ENCODE data around the gene CHRNA7.

The CHRNA7 gene
- total RNA-seq = 0 to 0.07 reads per million in 2 donors

DNA sequence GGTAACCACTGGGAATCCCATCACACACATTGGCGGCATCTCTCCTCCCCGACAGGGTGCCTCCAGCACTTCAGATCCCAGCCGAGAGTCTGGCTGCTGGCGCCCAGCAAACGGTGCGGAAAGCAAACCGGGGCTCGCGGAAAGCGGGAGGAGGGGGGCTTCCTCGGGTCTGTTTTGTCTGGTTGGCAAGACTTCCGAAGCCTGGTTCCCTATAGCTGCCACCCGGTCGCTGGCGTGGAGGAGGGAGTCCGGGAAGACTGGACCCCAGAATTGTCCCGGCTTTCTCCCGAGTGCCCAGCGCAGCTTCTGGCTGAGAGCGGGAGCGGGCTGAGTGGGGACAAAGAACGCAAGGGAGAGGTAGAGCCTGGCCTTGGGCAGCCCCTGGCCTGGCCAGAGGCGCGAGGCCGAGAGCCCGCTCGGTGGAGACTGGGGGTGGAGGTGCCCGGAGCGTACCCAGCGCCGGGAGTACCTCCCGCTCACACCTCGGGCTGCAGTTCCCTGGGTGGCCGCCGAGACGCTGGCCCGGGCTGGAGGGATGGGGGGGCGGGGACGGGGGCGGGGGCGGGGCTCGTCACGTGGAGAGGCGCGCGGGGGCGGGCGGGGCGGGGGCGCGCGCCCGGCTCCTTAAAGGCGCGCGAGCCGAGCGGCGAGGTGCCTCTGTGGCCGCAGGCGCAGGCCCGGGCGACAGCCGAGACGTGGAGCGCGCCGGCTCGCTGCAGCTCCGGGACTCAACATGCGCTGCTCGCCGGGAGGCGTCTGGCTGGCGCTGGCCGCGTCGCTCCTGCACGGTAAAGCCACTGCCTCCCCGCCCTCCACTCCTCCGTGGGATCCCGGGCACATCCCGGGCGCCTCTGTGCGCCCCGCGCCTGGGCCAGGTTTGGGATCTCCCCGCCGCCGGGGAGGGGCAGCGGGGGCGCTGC, at the start of gene CHRNA7:
Gene CHRNA7 (plus strand): TSS at position 654 of the 920 bp plus-strand sequence. CDS start 80 bp downstream, at position 734.
- peak in 1 of 5 experiments; percentile 66 for DNase-seq

DNA sequence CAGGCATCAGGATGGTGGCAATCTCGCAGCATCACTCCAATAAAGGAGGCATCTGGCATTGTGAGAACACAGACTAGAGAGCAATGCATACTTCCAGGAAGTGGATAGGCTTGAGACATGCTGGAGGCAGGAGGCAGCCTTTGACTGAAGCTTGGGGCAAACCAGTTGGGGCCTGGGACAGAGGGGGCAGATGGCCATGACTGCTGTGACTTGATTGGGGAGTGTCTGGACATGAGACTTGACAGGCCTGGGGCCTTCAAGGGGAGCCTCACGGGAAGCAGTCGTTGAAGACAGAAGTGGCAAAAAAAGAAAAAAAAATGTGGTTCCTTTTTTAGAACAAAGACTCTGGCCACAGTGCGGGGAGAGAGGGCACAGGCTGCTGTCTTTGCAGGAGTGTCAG, 44.7 kb upstream of the CHRNA7 start:
- no peak for DNase-seq

DNA sequence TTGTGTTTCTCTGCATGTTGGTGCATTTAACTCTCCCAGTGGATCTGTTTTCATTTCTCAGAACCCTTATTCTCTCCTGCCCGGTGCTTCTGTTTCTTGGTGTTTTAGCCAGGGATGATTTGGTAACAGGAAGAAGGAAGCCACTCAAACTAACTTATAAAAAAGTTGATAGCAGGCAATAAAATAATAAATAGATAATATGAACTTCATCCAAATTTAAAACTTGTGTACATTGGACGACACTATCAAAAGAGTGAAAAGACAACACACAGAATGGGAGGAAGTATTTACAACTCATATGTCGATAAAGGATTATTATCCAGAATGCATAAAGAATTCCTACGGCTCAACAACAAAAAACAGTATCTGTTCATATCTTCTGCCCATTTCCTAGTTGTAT, 37.3 kb upstream of the CHRNA7 start:
- no peak for DNase-seq

DNA sequence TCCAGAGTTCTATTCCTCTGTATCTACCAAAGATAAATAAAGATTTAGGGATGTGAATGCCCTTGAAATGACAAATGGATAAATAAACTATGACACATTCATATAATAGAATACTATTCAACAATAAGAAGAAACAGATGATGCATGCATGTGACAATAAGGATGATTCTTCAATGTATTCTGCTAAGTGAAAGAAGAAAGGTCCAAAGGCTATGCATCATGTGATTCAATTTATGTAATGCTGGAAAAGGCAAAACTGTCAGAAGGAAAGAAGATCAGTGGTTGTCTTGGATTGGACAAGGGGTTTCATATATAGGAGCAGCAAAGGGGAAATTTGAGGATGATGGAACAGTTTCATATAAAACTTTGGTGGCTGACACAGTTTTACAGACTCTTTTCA, 32.6 kb upstream of the CHRNA7 start:
- no peak for DNase-seq

DNA sequence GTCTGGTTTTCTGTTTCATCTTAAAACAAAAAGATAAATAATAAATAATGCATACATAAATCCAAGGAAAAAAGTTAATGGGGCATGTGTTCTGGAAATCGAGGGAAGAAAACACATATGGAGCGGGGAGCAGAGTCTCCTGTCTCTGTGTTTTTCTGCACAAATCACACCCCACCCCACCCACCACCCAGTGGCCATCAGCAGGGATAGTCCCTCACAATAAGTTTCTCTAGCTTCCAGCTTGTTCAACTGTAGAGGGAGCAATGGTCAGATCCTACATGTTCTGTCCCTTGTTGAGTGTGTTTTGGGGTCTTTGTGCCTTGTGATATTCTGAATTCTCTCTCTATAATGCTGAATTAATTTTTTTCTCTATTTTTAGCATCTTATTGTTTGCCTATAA, 26.8 kb upstream of the CHRNA7 start:
- DNase-seq = no peak

DNA sequence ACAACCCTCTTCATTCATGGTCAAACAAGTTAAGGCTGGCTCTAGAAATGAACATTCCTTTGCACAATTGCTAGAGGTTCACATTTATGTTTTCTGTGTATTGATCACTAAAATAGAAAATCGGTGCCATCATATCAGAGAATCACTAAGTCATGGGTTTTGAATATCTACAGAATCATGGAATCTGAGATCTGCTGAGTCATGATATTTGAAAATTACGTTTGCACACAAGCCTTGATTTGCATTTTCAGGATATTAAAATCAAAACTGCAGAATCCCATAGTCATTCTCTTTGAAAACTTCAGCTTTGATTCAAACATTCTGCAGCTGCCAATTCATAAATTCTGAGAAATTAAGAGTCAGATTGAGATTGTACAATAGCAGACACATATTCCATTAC, 26.1 kb upstream of the CHRNA7 start:
- no peak for DNase-seq

DNA sequence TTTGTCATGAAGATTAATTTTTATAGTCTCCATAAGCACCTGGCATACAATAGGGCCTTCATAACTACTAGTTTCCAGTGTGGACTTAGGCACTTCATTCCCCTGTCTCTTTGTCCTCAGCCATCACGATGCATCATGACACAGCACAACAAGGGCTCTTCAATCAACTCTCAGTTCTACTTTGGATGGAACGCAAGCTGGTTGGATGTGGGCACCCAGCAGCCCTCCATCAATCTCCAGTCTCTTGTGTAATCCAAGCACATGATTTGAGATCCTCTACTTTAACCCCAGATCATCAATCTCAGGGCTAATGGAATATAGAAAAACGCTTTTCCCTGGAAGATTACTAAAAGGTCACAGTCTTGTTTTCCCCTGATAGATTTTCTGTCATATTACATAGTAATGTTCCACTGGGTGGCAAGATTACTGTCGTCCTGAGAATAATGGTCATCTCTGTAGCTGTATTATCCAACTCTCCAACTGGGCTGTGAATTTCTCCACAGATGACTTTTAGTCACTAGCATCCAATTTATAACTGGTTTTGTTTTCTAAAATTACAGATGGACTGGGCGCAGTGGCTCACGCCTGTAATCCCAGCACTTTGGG, 22.9 kb upstream of the CHRNA7 start:
- DNase-seq = no peak

DNA sequence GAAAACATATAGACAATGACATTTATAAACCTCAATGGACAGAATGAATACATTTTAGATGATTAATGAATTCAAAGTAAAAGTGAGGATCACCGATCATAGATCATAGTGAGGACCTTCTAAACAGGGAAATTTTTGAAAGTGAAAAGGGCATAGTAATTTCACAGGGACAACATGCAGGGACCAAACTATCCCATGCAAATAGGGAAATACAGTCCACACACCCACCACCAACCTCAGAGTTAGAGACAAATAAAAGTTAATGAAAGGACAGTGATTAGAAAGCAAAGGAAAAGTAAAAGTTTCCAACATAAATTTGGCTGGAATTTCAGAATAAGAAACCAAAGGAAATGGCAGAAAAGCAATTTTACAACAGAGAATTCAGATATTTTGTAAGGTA, 15.4 kb upstream of the CHRNA7 start:
- DNase-seq = no peak

DNA sequence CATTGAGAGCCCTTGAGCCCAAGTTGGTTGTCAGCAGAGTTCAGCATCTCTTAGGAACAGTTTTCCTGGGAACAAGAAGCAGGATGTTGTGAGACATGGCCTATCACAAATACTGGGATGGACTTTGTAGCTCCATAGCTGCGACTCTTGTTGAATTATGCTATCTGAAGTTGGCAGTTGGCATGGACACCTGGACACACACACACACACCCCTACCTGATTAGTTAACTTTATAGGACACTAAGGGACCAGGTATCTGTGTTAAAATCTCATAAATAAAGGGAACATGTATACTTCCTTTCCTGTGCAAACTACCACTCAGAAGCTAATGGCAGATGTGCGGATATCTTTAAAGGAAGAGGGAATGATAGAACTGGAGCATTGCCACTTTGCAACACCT, 10.2 kb upstream of the CHRNA7 start:
- DNase-seq = no peak

DNA sequence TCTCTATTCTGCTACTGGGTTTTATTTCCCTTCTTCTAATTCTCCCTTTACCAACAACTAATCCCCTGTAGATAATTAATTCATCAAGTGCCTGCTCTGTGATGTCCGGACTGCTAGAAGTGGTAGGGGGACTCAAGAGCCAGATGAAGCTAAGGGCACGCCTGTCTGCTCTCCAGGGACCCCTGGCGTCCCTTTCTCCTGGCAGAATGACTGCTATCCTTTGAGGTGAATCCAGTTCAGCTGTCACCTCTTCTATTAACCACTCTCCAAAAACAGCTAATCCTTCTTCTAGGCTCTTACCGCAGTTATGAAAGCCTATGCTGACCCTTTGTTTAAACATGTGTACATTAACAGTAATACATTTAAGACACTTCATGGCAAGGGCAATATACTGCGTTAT, 1.4 kb upstream of the CHRNA7 start:
- DNase-seq = no peak

DNA sequence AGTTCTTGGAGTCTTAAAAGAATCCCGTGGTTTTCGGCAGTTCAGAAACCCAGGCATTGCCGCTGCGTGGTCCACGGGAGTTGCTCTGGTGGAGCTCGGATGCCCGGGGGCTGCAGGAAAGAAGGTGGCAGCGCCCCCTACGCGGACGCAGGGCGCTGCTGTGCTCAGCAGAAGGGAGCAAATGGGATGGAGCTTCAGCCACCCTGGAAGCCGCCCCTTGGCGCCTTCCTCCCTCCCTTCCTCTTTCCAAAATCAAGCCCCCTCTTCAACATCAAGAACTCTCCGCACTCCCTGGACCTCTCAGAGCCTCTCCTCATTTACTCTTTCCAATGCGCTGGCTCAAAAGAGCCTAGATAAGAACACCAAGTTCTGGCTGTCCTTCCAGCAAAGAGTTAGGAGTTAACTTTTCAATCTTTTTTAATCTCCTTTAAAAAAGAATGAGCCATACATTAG, 880 bp upstream of the CHRNA7 start:
- peak in 1 of 5 experiments; percentile 3 for DNase-seq

DNA sequence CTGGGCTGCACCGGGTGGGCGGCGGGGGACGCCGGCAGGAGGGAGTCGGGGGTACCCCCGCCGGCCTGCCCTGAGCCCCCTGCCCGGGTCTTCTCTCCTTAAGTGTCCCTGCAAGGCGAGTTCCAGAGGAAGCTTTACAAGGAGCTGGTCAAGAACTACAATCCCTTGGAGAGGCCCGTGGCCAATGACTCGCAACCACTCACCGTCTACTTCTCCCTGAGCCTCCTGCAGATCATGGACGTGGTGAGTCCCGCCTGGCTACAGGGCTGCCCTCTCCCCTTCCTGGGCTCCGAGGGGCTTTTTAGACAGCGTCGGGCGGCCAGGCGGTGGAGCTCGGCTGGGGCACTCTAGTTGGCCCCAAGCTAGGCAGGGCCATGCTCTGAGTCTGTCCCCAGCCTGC, 480 bp downstream of the CHRNA7 start:
- DNase-seq = no peak

DNA sequence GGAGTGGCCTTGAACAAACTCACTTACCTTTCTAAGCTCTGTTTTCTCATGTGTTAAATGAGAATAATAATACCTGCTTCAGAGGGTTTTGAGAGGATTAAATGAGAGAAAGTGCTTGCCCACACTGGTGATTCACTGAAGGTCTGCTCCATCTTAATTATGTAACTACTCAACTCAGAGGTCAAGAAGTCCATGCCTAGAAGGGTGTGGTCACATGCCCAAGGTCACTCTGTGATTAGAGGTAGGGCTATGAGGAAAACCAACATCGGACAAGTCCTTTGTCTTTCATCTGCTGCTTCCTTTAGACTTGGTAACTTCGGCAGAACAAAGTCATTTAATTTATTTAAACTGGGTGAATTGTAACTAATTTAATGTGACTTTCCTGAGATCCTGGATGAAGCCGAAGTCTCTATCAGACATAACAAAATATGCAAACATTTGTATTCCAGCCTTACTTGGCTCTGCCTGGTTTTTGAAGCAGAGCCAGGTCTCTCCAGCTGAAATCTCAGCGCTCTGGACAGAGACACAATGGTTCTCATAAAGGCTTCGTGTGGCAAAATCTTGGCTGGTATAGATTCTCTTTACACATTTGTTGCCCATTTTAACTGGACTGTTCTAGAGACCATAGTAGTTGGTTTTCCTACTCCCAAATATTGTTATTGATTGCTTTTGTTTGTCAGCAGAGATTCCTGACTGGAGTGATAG, 3.0 kb downstream of the CHRNA7 start:
- no peak for DNase-seq

DNA sequence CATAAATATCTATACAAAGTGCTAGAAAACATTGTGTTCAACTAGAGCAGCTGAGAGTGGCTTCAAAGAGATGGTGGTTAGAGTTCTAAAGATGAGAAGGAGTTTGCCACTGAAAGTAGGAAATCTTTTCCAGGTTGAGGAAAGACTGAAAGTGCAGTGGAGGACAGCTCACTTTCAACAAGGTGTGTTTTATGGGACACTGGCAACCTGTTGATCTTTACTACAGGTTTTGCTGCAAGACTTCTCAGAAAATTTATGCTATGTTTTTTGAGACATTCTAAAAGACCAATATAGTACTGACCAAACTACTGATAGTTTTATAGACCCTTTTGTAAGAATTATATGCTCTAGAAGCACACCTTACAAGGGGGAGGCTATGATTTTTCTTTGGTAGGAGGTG, 3.8 kb downstream of the CHRNA7 start:
- no peak for DNase-seq

DNA sequence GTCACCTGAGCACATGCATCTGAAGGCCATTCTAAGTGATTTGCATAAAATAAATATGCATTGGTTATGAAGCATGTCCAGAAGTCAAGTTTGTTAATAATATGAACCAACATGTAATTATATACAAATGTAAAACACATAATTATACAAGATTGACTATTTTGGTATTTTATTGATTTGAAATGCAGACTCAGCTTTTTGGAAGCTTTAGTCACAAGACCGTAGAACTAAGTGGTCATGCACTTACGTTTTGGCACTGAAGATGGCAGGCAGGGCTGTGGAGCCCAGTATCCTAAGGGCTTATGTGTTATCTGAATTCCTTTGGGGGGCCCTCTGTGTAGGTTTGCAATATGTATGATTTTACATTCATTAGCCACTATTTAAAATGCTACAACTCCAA, 5.0 kb downstream of the CHRNA7 start:
- DNase-seq = no peak

DNA sequence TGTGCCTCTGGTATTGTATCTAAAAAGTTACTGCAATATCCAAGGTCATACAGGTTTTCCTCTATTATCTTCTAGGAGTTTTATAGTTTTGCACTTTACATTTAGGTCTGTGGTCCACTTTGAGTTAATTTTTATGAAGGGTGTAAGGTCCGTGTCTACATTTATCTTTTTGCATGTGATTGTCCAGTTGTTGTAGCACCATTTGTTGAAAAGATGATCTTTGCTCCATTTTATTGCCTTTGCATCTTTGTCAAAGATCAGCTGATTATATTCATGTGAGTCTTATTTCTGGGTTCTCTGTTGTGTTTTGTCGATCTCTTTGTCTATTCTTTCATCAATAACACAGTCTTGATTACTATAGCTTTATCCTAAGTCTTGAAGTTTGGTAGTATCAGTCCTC, 6.7 kb downstream of the CHRNA7 start:
- no peak for DNase-seq

DNA sequence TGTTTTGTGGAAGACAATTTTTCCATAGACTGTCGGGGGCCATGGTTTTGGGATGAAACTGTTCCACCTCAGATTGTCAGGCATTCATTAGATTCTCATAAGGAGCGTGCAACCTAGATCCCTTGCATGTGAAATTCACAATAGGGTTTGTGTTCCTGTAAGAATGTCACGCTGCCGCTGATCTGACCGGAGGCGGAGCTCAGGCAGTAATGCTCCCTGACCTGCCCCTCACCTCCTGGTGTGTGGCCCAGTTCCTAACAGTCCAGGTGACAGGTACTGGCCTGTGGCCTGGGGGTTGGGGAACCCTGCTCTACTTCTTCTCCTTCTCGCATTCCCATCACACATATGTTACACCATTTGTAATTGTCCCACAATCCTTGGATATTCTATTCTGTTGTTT, 11.0 kb downstream of the CHRNA7 start:
- no peak for DNase-seq

DNA sequence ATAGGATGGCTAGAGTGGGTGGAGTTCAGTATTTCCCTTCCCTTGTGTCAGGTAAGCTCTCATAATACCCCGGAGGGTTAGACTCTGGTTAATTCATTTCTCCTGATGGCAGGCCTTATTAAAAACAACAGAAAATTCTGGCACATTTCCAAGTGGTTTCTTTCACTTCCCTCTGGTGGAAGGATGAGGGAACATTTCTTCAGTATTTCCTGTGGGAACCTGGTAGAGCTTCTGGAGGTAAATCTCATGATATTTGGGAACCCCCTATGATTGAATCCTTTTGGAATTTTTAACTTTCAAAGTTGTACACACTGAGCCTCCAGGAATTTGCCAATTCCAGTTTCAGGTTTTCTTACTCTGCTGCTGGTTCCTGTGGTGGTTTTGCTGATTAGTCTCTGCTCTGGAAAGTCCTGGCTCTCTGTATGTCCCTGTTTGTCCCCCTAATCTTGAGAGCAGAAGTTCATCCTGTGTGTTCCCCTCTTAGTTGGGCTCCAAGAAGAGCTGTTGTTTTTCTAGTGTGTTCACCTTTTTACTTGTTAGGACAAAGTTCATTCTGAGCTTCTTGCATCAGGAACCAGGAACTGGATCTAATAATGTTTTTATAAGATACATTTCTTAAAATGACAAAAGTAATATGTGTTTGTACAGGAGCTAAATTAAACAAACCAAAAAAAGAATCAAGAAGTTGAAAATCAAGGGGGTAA, 12.1 kb downstream of the CHRNA7 start:
- no peak for DNase-seq

DNA sequence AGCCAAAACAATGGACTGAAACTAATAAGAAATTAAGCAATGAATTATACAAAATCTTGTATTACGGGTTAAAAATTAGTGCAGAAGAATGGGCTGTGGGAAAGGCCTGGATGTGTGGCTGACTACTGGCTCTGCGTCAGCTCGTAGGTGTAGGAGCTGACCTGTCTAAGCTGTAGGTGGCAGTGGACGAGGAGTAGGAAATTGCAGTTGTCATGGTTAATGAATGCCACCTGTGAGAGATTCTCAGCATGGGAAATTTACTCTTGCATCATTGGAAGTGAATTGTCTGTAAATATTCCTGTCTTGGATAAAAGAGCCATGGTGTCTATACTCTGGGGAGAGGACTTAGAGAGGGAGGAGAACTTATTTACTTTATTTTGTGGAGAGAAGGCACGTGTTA, 23.4 kb downstream of the CHRNA7 start:
- no peak for DNase-seq

DNA sequence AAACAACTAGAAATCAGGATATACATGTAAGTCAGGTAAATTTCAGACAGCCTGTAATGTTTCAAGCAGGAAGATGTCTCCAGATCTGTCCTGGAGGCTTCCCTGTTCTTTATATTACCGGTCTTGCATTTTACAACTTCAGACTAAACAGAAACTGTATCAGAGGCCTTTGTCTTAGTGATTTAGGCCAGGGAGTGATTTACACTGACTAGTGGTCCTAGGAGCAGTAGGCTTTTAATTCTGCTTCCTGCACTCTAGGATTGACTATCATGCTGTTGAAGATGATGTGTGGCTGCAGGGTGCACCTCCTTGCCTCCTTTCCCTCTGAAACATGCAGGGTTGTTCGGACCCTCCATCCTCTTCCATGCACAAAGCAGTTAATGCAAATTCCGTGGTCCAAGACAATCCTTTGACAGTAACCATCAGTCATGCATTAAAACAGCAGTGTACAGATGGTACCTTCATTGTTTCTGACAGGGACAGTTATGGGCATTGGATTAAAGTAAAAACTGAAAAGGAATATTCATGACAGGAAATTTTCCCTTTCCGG, 27.6 kb downstream of the CHRNA7 start:
- DNase-seq = no peak

DNA sequence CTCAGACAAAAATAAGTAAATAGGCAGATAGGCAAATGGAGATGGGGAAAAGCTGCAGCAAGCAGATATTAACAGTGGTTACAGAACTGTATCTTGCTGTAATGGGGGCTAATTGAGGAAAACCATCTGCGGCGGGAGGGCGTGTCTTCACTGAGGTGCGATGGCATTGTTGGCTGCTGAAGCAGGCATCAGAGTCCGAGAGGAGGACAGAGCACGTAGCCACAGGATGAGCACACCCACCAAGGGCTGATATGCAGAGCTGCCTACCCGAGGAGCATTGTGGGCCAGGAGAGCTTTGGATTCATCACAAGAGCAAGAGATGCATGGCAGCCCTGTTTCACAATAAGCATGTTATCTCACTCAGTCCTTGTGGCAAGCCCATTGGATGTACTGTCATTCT, 30.4 kb downstream of the CHRNA7 start:
- DNase-seq = no peak

DNA sequence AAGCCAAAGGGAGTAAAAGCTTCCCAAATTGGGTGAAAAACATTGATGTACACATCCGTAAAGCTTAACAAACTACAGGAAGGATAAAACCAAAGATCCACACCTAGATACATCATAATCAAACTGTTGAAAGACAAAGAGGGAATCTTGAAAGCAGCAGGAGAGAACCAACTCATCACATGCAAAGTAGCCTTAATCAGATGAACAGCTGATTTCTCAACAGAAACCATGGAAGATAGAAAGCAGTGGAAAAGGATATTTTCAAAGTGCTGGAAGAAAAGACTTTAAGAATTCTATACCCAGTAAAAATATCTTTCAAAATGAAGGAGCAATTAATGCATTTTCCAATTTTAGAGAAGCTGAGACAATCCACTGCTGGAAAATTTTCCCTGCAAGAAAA, 36.8 kb downstream of the CHRNA7 start:
- no peak for DNase-seq
